ENCODE data around the gene CENPB. TPM values are rescaled to one million over a fixed set of nuclear protein-coding genes. Genes with fewer than 3 reads are reported as not detected.
"Not testable (repeated sequence)": the region's sequence is repeated elsewhere in the genome, so short reads cannot be mapped to it uniquely, and the experiment has no call there.

The CENPB gene
- total RNA-seq, 1 donor from 2014 or later = 86.0 TPM

DNA sequence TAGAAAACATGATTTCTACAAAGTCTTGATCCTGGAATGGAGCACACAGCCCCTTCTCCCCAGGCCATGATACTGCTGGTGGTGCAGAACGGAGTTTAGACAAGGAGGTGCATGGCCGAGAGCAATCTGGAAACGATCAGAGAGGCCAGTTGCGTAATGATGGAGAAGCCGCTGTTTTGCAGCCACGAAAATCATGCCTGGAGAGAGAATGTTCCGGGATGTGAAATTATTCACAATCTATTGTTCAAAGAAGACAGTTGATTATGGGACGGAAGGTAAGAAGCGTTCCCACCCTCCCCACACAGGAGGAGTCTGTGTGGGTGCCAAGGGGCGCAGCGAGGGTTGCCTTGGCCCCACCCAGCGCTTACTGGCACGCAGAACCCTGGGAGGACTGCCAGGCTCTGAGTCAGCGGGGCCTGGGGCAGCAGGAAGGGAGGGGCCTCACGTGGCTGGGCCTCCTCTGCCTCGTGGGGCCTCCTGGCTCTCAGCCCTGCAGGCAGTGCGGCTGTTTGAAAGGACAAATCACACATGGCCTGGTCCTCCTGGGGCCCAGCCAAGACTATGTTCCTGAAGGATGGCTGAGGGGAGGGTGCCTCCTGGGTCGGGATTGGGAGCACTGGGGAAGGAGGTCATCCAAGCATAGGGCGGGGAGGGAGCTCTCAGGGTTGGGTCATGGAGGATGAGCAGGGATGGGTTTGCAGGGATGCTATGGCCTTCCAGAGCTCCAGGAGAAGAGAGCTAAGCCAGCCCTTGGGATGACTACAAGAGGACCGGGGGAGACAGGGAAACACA lies 25.1 kb upstream of the CENPB start:
- DNase-seq (ENCODE audit: low read depth) = peak; percentile 99

DNA sequence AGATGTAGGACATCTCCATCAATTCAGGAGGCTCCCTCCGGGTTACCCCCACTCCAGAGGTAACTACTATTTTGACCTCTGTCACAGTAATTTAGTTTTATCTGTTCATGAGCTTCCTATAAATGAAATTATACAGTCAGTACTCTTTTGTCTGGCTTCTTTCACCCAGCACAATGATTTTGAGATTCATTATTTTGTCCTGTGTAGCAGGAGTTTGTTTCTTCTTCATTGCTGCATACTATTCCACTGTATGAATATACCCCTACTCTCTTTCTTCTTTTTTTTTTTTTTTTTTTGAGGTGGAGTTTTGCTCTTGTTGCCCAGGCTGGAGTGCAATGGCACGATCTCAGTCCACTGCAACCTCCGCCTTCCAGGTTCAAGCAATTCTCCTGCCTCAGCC lies 22.0 kb upstream of the CENPB start:
- no peak for DNase-seq (ENCODE audit: low read depth)

GRCh38 chr20:3804781-3805180 lies 18.2 kb upstream of the CENPB start:
- no peak for DNase-seq (ENCODE audit: low read depth)

GRCh38 chr20:3804254-3804751 lies 17.8 kb upstream of the CENPB start:
- peak; percentile 58 for DNase-seq (ENCODE audit: low read depth)

GRCh38 chr20:3803854-3804253 lies 17.3 kb upstream of the CENPB start:
- DNase-seq (ENCODE audit: low read depth) = no peak

- DNase-seq (ENCODE audit: low read depth) = no peak
These were observed 16.7 kb upstream of the CENPB start for GRCh38 chr20:3803289-3803688.

DNA sequence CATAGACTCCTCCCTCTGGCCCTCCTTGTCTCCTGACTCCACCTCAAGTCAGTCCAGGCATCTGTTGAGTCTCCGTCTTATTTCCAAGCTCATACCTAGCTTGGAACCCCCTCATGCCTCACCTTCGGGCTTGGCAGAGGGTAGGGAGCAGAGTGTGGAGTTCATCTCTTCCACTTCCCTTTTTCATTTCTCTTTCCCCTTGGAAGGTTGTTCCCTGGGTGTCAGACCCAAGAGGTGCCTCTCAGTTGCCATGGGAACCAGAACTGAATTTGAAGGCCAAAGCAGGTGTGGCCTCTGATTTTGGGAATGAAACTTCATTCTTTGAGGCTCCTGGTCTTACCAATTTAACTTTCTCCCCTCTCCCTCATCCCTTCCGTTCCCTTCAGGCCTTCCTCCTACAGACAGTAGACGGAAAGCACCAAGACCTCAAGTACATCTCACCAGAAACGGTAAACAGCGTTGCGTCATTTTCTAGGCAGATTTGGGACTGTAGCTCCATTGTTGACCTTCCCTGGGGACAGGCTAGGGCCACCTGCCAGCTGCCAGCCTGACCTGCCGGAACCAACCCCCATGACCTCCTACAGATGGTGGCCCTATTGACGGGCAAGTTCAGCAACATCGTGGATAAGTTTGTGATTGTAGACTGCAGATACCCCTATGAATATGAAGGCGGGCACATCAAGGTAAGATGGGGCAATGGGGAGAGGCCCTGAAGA lies 16.1 kb upstream of the CENPB start:
- no peak for DNase-seq (ENCODE audit: low read depth)

- DNase-seq (ENCODE audit: low read depth) = no peak
These were observed 15.3 kb upstream of the CENPB start for GRCh38 chr20:3801846-3802245.

- no peak for DNase-seq (ENCODE audit: low read depth)
These were observed 14.8 kb upstream of the CENPB start for GRCh38 chr20:3801299-3801698.

- no peak for DNase-seq (ENCODE audit: low read depth)
These were observed 14.3 kb upstream of the CENPB start for GRCh38 chr20:3800878-3801260.

GRCh38 chr20:3800256-3800877 lies 13.8 kb upstream of the CENPB start:
- no peak for DNase-seq (ENCODE audit: low read depth)

DNA sequence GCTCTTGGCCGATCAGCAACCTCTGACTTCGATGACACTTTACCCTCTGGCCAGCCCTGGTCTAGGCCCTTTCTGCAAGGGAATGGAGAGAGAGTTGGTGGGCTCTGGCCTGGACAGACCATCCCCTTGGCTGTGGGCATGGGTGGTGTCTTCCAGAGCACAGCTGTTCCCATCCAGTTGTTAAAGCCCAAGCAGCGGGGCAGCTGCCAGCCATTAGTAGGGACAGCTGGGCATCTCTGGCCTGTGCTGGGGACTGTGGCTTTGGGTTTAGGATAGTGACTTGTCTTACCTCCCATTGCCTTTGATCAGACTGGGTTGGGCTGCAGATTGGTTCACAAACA lies 12.3 kb upstream of the CENPB start:
- DNase-seq (ENCODE audit: low read depth) = peak; percentile 97

GRCh38 chr20:3798373-3798768 lies 11.8 kb upstream of the CENPB start:
- peak; percentile 73 for DNase-seq (ENCODE audit: low read depth)

DNA sequence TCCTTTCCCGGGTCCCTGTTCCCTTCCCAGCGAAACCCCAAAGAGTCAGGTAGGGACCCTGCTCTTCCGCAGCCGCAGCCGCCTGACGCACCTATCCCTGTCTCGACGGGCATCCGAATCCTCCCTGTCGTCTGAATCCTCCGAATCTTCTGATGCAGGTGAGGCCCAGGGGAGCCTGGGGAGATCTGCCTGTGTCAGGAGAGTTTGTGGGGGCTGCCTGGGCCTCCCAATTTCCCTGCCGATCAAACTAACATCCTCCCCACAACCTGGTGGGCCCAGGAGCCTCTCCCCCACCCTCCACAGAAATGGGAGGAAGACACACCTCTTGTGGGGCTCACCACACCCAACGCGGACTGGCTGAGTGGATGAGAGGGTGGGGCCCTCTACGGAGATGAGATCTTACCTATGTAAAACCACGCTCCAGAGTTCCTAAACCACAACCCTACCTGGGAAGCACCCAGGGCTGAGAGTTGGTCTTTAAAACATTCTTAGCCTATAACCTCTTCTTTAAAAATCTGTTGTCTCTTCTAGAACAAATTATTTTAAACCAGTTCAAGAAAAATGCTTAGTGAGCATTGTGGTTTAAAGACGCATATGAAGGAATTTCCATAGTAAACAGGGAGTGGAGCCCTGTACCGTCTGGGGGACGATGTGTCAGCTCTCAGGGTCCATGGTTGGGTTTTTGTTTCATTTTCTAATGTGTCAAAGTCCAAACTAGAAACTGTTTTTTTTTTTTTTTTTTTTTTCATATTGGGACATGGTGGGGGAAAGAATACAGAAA lies 11.2 kb upstream of the CENPB start:
- DNase-seq (ENCODE audit: low read depth) = peak; percentile 59

GRCh38 chr20:3797226-3797545 lies 10.6 kb upstream of the CENPB start:
- no peak for DNase-seq (ENCODE audit: low read depth)

DNA sequence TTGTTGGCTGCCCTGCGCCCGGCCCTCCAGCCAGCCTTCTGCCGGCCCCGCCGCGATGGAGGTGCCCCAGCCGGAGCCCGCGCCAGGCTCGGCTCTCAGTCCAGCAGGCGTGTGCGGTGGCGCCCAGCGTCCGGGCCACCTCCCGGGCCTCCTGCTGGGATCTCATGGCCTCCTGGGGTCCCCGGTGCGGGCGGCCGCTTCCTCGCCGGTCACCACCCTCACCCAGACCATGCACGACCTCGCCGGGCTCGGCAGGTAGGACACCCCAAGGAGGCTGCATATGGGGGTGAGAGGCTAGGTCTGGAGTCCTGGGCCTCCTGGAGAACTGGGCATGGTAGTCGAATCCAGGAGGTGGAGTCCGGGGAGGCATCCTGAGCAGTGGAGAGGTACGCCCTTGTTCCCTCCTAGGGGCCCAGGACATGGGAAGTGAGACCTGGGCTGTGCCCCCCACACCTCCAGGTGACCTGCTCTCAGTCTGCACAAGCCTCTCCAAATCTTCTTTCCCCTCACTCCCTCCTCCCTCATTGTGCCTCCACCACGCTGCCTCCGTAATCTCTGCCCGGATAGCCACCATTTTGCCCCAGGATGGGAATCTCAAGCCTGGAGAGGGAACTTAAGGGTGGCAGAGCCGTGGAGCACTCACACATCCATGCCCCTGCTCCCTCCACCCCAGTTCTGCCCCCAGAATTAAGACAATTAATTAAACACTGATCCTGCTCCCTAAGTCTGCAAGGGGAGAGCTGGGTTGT lies 10.1 kb upstream of the CENPB start:
- DNase-seq (ENCODE audit: low read depth) = no peak

GRCh38 chr20:3795511-3796468 lies 9.2 kb upstream of the CENPB start, which contains the start of gene CDC25B:
Gene CDC25B (plus strand): TSS chr20:3796310. CDS start chr20:3796532, 222 bp downstream.
- peak; percentile 98 for DNase-seq (ENCODE audit: low read depth)

- no peak for DNase-seq (ENCODE audit: low read depth)
These were observed 8.3 kb upstream of the CENPB start for GRCh38 chr20:3794701-3795420.

DNA sequence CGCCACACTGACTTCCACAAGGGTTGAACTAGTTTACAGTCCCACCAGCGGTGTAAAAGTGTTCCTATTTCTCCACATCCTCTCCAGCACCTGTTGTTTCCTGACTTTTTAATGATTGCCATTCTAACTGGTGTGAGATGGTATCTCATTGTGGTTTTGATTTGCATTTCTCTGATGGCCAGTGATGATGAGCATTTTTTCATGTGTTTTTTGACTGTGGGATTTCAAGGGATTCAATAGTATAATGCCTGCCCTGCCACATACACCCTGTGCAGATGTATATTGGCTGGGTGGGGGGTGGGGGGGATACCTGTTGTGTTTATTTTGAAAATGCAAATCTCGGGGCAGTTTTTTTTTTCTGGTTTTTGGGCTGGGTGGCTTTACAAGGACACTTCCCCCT lies 7.6 kb upstream of the CENPB start:
- DNase-seq (ENCODE audit: low read depth) = not testable (repeated sequence)
